WTC11 (cell line): ENCODE measurements around the gene MANBA. TPM values are rescaled to one million over a fixed set of nuclear protein-coding genes. Genes with fewer than 3 reads are reported as not detected.
"Not testable (repeated sequence)": the region's sequence is repeated elsewhere in the genome, so short reads cannot be mapped to it uniquely, and the experiment has no call there.

Source experiments
- ATAC-seq: fragments of 200-7000 bp; cut with Tn5 transposase; 2 replicates; pipeline ENCODE4 v1.10.0; 2021; ENCODE audit warnings: mild to moderate bottlenecking, moderate library complexity
- CTCF ChIA-PET: fragments of 300-600 bp; sonication (Branson Sonifier 250); formaldehyde crosslinking; loops from one replicate; lab custom pipeline; 2021; ENCODE audit warnings: antibody characterized with exemption; lab: Charles Lee
- POLR2A ChIA-PET: fragments of 350-600 bp; sonication (Branson Sonifier 250); formaldehyde crosslinking; loops from one replicate; lab custom pipeline; 2021; ENCODE audit warnings: antibody characterized with exemption; lab: Charles Lee
- DNase-seq: peaks from one replicate; pipeline ENCODE4 v3.0.0; 2021; ENCODE audit warnings: low spot score
- H3K27ac Mint-ChIP-seq: 2 replicates; pipeline ENCODE4 v1.8.0; 2021; ENCODE audit warnings: mixed read lengths
- H3K27me3 Mint-ChIP-seq: 2 replicates; pipeline ENCODE4 v1.8.0; 2021; ENCODE audit warnings: low read depth, mild to moderate bottlenecking, moderate library complexity, mixed read lengths
- H3K36me3 Mint-ChIP-seq: 2 replicates; pipeline ENCODE4 v1.8.0; 2021; ENCODE audit warnings: mixed read lengths
- H3K4me1 Mint-ChIP-seq: 2 replicates; pipeline ENCODE4 v1.8.0; 2022; ENCODE audit warnings: mixed read lengths
- H3K4me3 Mint-ChIP-seq: 2 replicates; pipeline ENCODE4 v1.8.0; 2021; ENCODE audit warnings: mild to moderate bottlenecking, moderate library complexity, mixed read lengths
- H3K9me3 Mint-ChIP-seq: 2 replicates; pipeline ENCODE4 v1.8.0; 2021; ENCODE audit warnings: mixed read lengths
- E2F5 ChIP-seq: sonication (generic); formaldehyde crosslinking; IDR thresholded peaks from 2 replicates; pipeline ENCODE4 v1.8.1; 2022; ENCODE audit warnings: mild to moderate bottlenecking, moderate library complexity, missing genetic modification reagents
- GABPB1 ChIP-seq: sonication (generic); formaldehyde crosslinking; IDR thresholded peaks from 2 replicates; pipeline ENCODE4 v1.8.1; 2023; ENCODE audit warnings: mild to moderate bottlenecking, missing genetic modification reagents
- HMGA2 ChIP-seq: fragments of 250-450 bp; sonication (Bioruptor Pico); IDR thresholded peaks from 2 replicates; pipeline ENCODE4 v1.4.0; 2021; ENCODE audit warnings: mild to moderate bottlenecking, moderate library complexity
- NR2C2 ChIP-seq: sonication (generic); formaldehyde crosslinking; IDR thresholded peaks from 2 replicates; pipeline ENCODE4 v1.8.0; 2022; ENCODE audit warnings: mild to moderate bottlenecking, missing genetic modification reagents
- NR3C1 ChIP-seq: sonication (generic); formaldehyde crosslinking; conservative IDR thresholded peaks from 2 replicates; pipeline ENCODE4 v1.8.1; 2023; ENCODE audit warnings: low read depth, mild to moderate bottlenecking, missing genetic modification reagents
- TCF7 ChIP-seq: sonication (generic); formaldehyde crosslinking; IDR thresholded peaks from 2 replicates; pipeline ENCODE4 v1.8.0; 2022; ENCODE audit warnings: mild to moderate bottlenecking, low read depth, missing genetic modification reagents, moderate library complexity
- ZBTB21 ChIP-seq: sonication (generic); formaldehyde crosslinking; IDR thresholded peaks from 2 replicates; pipeline ENCODE4 v1.8.1; 2023; ENCODE audit warnings: mild to moderate bottlenecking, missing genetic modification reagents, borderline replicate concordance
- ZNF121 ChIP-seq: sonication (generic); formaldehyde crosslinking; IDR thresholded peaks from 2 replicates; pipeline ENCODE4 v1.8.0; 2023; ENCODE audit warnings: missing genetic modification reagents
- ZNF396 ChIP-seq: fragments of 250-450 bp; sonication (Bioruptor Pico); IDR thresholded peaks from 2 replicates; pipeline ENCODE4 v1.8.0; 2021; ENCODE audit warnings: mild to moderate bottlenecking, moderate library complexity, borderline replicate concordance
- ZNF416 ChIP-seq: fragments of 250-450 bp; sonication (Bioruptor Pico); IDR thresholded peaks from 2 replicates; pipeline ENCODE4 v1.9.0; 2021; ENCODE audit warnings: mild to moderate bottlenecking, inconsistent platforms
- total RNA-seq: library from RNA; stranded (reverse); gene quantifications from 3 replicates; pipeline ENCODE4 v1.2.3, GENCODE V29; 2021
- TF ChIP-seq, protein P1 (sequence below): fragments of 250-450 bp; sonication (Bioruptor Pico); IDR thresholded peaks from 2 replicates; pipeline ENCODE4 v2.1.2; 2022; ENCODE audit warnings: mild to moderate bottlenecking, moderate library complexity
- TF ChIP-seq, protein P2 (sequence below): sonication (generic); formaldehyde crosslinking; IDR thresholded peaks from 2 replicates; pipeline ENCODE4 v1.8.0; 2022; ENCODE audit warnings: mild to moderate bottlenecking, missing genetic modification reagents
- TF ChIP-seq, protein P3 (sequence below): sonication (generic); formaldehyde crosslinking; IDR thresholded peaks from 2 replicates; pipeline ENCODE4 v1.8.1; 2022; ENCODE audit warnings: low read depth, missing genetic modification reagents, borderline replicate concordance
- TF ChIP-seq, protein P4 (sequence below): sonication (generic); formaldehyde crosslinking; conservative IDR thresholded peaks from 2 replicates; pipeline ENCODE4 v1.8.1; 2022; ENCODE audit warnings: mild to moderate bottlenecking, missing genetic modification reagents
- TF ChIP-seq, protein P5 (sequence below): sonication (generic); formaldehyde crosslinking; IDR thresholded peaks from 2 replicates; pipeline ENCODE4 v1.8.0; 2022; ENCODE audit warnings: mild to moderate bottlenecking, missing genetic modification reagents

The MANBA gene
- total RNA-seq, 1 experiment from 2014 or later: 35.1 TPM

GRCh38 chr4:102730968-102731533, 29.7 kb downstream of the MANBA start:
- TF ChIP-seq ZNF396 (CRISPR knock-in tag): no peak
- TF ChIP-seq, protein P1, sequence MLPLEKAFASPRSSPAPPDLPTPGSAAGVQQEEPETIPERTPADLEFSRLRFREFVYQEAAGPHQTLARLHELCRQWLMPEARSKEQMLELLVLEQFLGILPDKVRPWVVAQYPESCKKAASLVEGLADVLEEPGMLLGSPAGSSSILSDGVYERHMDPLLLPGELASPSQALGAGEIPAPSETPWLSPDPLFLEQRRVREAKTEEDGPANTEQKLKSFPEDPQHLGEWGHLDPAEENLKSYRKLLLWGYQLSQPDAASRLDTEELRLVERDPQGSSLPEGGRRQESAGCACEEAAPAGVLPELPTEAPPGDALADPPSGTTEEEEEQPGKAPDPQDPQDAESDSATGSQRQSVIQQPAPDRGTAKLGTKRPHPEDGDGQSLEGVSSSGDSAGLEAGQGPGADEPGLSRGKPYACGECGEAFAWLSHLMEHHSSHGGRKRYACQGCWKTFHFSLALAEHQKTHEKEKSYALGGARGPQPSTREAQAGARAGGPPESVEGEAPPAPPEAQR (CRISPR knock-in tag): no peak
- TF ChIP-seq, protein P2, sequence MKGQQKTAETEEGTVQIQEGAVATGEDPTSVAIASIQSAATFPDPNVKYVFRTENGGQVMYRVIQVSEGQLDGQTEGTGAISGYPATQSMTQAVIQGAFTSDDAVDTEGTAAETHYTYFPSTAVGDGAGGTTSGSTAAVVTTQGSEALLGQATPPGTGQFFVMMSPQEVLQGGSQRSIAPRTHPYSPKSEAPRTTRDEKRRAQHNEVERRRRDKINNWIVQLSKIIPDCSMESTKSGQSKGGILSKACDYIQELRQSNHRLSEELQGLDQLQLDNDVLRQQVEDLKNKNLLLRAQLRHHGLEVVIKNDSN (CRISPR knock-in tag): no peak
- TF ChIP-seq ZNF121 (CRISPR knock-in tag): no peak
- TF ChIP-seq TCF7 (CRISPR knock-in tag): no peak
- TF ChIP-seq, protein P3, sequence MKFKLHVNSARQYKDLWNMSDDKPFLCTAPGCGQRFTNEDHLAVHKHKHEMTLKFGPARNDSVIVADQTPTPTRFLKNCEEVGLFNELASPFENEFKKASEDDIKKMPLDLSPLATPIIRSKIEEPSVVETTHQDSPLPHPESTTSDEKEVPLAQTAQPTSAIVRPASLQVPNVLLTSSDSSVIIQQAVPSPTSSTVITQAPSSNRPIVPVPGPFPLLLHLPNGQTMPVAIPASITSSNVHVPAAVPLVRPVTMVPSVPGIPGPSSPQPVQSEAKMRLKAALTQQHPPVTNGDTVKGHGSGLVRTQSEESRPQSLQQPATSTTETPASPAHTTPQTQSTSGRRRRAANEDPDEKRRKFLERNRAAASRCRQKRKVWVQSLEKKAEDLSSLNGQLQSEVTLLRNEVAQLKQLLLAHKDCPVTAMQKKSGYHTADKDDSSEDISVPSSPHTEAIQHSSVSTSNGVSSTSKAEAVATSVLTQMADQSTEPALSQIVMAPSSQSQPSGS (CRISPR knock-in tag): no peak
- TF ChIP-seq NR3C1 (CRISPR knock-in tag): no peak
- TF ChIP-seq, protein P4, sequence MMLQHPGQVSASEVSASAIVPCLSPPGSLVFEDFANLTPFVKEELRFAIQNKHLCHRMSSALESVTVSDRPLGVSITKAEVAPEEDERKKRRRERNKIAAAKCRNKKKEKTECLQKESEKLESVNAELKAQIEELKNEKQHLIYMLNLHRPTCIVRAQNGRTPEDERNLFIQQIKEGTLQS: no peak
- TF ChIP-seq E2F5 (CRISPR knock-in tag): no peak
- no peak for TF ChIP-seq ZNF416
- no peak for TF ChIP-seq HMGA2
- TF ChIP-seq ZBTB21 (CRISPR knock-in tag): no peak
- TF ChIP-seq GABPB1: no peak
- TF ChIP-seq, protein P5, sequence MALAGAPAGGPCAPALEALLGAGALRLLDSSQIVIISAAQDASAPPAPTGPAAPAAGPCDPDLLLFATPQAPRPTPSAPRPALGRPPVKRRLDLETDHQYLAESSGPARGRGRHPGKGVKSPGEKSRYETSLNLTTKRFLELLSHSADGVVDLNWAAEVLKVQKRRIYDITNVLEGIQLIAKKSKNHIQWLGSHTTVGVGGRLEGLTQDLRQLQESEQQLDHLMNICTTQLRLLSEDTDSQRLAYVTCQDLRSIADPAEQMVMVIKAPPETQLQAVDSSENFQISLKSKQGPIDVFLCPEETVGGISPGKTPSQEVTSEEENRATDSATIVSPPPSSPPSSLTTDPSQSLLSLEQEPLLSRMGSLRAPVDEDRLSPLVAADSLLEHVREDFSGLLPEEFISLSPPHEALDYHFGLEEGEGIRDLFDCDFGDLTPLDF: no peak
- no peak for TF ChIP-seq NR2C2 (CRISPR knock-in tag)
- ATAC-seq: peak; percentile 99

GRCh38 chr4:102729486-102729885, 31.3 kb downstream of the MANBA start:
- not testable (repeated sequence) for H3K27me3 Mint-ChIP-seq, ATAC-seq, H3K4me3 Mint-ChIP-seq, H3K9me3 Mint-ChIP-seq, DNase-seq, H3K4me1 Mint-ChIP-seq
- ChIA-PET POLR2A (interaction anchor here (1.3 kb wide), 1 partner anchor 31 kb away, joined by 7 read pairs; the partner anchor contains the start of gene MANBA), CTCF (interaction anchor here (0.8 to 1.1 kb wide), 2 partner anchors 17 to 280 kb away, joined by 3 read pairs; no protein-coding TSS in a partner anchor)
- Mint-ChIP-seq H3K36me3 (peaks cover 24% of the 10 kb centered on the region), H3K27ac (peak overlapping the region; percentile 68)

More at GRCh38 chr4:102730968-102731533, 29.7 kb downstream of the MANBA start:
- no peaks in the 10 kb centered on the region; the same call in none of the 2 replicates for H3K4me1 Mint-ChIP-seq
- DNase-seq: peak; percentile 51
- H3K27ac Mint-ChIP-seq: no peak overlapping the region
- H3K9me3 Mint-ChIP-seq: peaks cover 6% of the 10 kb centered on the region
- ChIA-PET CTCF (interaction anchor here (0.6 to 1.6 kb wide), 18 partner anchors 9 to 364 kb away, joined by 3 to 13 read pairs (median 3); partner anchors contain the start of gene MANBA), POLR2A (interaction anchor here (0.7 to 1.3 kb wide), 3 partner anchors 30 to 138 kb away, joined by 3 to 7 read pairs (median 5); partner anchors contain the start of genes CISD2, MANBA and UBE2D3)
- no peaks in the 10 kb centered on the region; the same call in 1 of the 2 replicates for H3K27me3 Mint-ChIP-seq
- H3K36me3 Mint-ChIP-seq: peaks cover 28% of the 10 kb centered on the region
- H3K4me3 Mint-ChIP-seq: no peak overlapping the region

DNA sequence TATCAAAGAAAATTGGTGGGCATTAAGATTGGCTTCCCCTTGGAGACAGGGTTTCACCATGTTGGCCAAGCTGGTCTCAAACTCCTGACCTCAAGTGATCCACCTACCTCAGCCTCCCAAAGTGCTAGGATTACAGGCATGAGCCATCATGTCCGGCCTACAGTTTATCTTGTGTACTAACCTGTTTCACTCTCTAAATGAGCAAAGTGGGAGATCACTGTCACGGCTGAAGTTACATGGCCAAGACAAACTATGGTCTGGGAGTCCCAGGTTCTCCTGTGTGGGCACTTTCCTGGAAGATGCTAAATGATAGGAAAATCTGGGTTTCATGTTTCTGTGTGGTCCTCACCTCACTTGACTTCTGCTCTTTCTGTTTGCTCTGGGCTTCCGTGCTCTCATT, 33.8 kb downstream of the MANBA start:
- H3K27me3 Mint-ChIP-seq, H3K4me3 Mint-ChIP-seq, H3K4me1 Mint-ChIP-seq, CTCF ChIA-PET, H3K9me3 Mint-ChIP-seq, H3K27ac Mint-ChIP-seq, POLR2A ChIA-PET, DNase-seq, ATAC-seq: not testable (repeated sequence)
- H3K36me3 Mint-ChIP-seq: peaks cover 30% of the 10 kb centered on the region
